ENCODE measurements around the gene GLB1L2. TPM values are rescaled to one million over a fixed set of nuclear protein-coding genes. Genes with fewer than 3 reads are reported as not detected.

Gene GLB1L2
- total and polyA plus RNA-seq, 12 donors: 0.11 to 0.72 (median 0.30) TPM

- H3K4me1 ChIP-seq: no peaks in the 10 kb centered on the region
- no peak overlapping the region for H3K4me3 ChIP-seq
- DNase-seq (no peak), ATAC-seq (no peak)
- WGBS, 2 donors: 77 to 78% methylated on average over 10 of the region's 10 CpGs
- TF ChIP-seq CTCF (IDR thresholded peaks at IDR 0.05): no peak
- intact Hi-C loops (cut with DNase I): no loop called here
- peaks cover 0 to 24% (median 0%) of the 10 kb centered on the region in 7 donors for H3K27me3 ChIP-seq
- no peak overlapping the region for H3K27ac ChIP-seq
- H3K36me3 ChIP-seq: no peaks in the 10 kb centered on the region
- H3K9me3 ChIP-seq: peaks cover 0 to 11% (median 0%) of the 10 kb centered on the region in 11 donors
Measured at GRCh38 chr11:134349802-134350355, 18.1 kb downstream of the GLB1L2 start.

DNA sequence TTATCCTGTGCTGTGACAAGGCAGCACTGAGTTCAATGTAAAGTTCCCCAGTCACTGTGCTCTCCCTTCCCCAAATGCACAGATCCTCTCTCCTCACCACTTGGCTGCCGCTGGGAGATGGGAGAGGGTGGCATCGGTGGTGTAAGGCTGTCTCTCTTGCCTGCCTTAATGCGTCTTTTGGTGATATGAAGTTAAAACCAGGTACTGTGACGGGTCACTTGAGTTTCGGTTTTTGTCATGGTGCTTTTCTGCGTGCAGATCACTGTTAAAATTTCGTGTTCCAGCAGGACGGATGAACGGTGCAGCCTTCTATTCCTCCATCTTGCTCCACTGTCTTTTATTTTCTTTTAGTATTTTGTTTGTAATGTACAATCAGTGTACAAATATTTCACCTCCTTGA, 18.6 kb downstream of the GLB1L2 start:
- intact Hi-C loops (cut with DNase I): no loop called here
- H3K4me1 ChIP-seq: no peaks in the 10 kb centered on the region
- H3K27me3 ChIP-seq: peaks cover 0 to 21% (median 0%) of the 10 kb centered on the region in 7 donors
- ATAC-seq (no peak), DNase-seq (no peak)
- no peak overlapping the region for H3K27ac ChIP-seq
- TF ChIP-seq CTCF (IDR thresholded peaks at IDR 0.05): no peak
- no peak overlapping the region for H3K4me3 ChIP-seq
- WGBS, 2 donors: 87 to 89% methylated on average over 9 of the region's 9 CpGs
- no peaks in the 10 kb centered on the region for H3K36me3 ChIP-seq
- peaks cover 0 to 11% (median 0%) of the 10 kb centered on the region in 11 donors for H3K9me3 ChIP-seq

- 75 to 81% methylated on average over 2 of the region's 2 CpGs for WGBS, 2 donors
- intact Hi-C loops (cut with DNase I): no loop called here
- Histone ChIP-seq H3K36me3 (no peaks in the 10 kb centered on the region), H3K4me3 (no peak overlapping the region), H3K27me3 (peaks cover 0 to 20% (median 0%) of the 10 kb centered on the region in 7 donors), H3K4me1 (no peaks in the 10 kb centered on the region), H3K9me3 (peaks cover 0 to 11% (median 0%) of the 10 kb centered on the region in 11 donors), H3K27ac (no peak overlapping the region)
- ATAC-seq: no peak
- DNase-seq: no peak
- TF ChIP-seq CTCF (IDR thresholded peaks at IDR 0.05): no peak
Measured at GRCh38 chr11:134352111-134352510, 20.3 kb downstream of the GLB1L2 start.

DNA sequence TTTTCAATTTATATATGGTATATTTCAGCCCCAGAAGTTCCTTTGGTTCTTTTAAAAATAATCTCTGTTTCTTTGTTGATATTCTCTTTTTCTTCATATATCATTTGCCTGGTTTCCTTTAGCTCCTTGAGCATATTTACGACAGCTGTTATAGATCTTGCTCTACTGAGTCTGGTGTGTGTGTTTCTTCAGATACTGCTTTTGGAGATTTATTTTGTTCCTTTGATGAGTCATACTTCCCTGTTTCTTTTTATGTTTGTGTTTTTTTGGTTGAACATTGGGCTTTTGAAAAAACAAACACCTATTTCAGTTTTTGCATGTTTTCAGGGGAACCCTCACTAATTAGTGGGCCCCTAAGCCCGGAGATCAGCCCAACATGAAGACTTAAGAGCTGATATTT, 23.3 kb downstream of the GLB1L2 start:
- ATAC-seq (no peak), DNase-seq (no peak)
- intact Hi-C loops (cut with DNase I): no loop called here
- H3K27me3 ChIP-seq: peaks cover 0 to 44% (median 12%) of the 10 kb centered on the region in 7 donors
- 46 to 60% methylated on average over 2 of the region's 2 CpGs for WGBS, 2 donors
- H3K4me3 ChIP-seq: no peak overlapping the region
- peaks cover 0 to under 1% (median 0%) of the 10 kb centered on the region in 9 donors for H3K4me1 ChIP-seq
- peaks cover 0 to 11% (median 0%) of the 10 kb centered on the region in 11 donors for H3K9me3 ChIP-seq
- no peaks in the 10 kb centered on the region for H3K36me3 ChIP-seq
- H3K27ac ChIP-seq: no peak overlapping the region
- TF ChIP-seq CTCF (IDR thresholded peaks at IDR 0.05): no peak

All from heart right ventricle (tissue), 16 donors.